ENCODE results near the gene AFF3. TPM values are rescaled to one million over a fixed set of nuclear protein-coding genes. Genes with fewer than 3 reads are reported as not detected.

Gene AFF3
- total RNA-seq, 1 donor from 2014 or later = 44.6 TPM

GRCh38 chr2:100045000-100045399, 97.4 kb downstream of the AFF3 start:
- Histone ChIP-seq H3K4me1 (no peaks in the 10 kb centered on the region), H3K36me3 (no peaks in the 10 kb centered on the region), H3K9me3 (no peaks in the 10 kb centered on the region), H3K27ac (no peak overlapping the region), H3K27me3 (no peaks in the 10 kb centered on the region), H3K4me3 (no peak overlapping the region)
- intact Hi-C loops (cut with DNase I) = no loop called here
- TF ChIP-seq, protein P1, sequence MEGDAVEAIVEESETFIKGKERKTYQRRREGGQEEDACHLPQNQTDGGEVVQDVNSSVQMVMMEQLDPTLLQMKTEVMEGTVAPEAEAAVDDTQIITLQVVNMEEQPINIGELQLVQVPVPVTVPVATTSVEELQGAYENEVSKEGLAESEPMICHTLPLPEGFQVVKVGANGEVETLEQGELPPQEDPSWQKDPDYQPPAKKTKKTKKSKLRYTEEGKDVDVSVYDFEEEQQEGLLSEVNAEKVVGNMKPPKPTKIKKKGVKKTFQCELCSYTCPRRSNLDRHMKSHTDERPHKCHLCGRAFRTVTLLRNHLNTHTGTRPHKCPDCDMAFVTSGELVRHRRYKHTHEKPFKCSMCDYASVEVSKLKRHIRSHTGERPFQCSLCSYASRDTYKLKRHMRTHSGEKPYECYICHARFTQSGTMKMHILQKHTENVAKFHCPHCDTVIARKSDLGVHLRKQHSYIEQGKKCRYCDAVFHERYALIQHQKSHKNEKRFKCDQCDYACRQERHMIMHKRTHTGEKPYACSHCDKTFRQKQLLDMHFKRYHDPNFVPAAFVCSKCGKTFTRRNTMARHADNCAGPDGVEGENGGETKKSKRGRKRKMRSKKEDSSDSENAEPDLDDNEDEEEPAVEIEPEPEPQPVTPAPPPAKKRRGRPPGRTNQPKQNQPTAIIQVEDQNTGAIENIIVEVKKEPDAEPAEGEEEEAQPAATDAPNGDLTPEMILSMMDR (IDR thresholded peaks at IDR 0.05) = no peak
- DNase-seq = no peak
- no peak for ATAC-seq

DNA sequence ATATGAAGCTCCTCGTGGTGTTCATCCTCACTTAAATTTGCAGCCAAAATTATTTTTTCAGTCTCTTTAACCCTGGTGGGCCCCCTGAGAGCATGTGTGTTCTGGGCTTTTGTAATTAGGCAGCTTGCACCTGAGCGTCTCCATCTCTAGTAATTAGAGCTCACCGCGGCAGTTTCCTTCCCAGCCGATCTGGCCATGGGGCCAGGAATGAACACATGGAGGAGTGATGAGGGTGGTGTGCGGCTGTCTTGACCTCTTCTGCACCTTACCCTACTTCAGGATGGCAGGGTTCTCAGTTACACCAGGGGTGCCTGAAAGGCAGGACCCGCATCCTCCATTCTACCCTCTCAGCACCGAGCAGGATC, 98.5 kb downstream of the AFF3 start:
- TF ChIP-seq, protein P1 (IDR thresholded peaks at IDR 0.05) = no peak
- intact Hi-C loops (cut with DNase I) = no loop called here
- H3K4me1 ChIP-seq = no peaks in the 10 kb centered on the region
- no peaks in the 10 kb centered on the region for H3K9me3 ChIP-seq
- no peak overlapping the region for H3K27ac ChIP-seq
- H3K36me3 ChIP-seq = no peaks in the 10 kb centered on the region
- H3K4me3 ChIP-seq = no peak overlapping the region
- no peak for ATAC-seq
- no peaks in the 10 kb centered on the region for H3K27me3 ChIP-seq
- DNase-seq = no peak

DNA sequence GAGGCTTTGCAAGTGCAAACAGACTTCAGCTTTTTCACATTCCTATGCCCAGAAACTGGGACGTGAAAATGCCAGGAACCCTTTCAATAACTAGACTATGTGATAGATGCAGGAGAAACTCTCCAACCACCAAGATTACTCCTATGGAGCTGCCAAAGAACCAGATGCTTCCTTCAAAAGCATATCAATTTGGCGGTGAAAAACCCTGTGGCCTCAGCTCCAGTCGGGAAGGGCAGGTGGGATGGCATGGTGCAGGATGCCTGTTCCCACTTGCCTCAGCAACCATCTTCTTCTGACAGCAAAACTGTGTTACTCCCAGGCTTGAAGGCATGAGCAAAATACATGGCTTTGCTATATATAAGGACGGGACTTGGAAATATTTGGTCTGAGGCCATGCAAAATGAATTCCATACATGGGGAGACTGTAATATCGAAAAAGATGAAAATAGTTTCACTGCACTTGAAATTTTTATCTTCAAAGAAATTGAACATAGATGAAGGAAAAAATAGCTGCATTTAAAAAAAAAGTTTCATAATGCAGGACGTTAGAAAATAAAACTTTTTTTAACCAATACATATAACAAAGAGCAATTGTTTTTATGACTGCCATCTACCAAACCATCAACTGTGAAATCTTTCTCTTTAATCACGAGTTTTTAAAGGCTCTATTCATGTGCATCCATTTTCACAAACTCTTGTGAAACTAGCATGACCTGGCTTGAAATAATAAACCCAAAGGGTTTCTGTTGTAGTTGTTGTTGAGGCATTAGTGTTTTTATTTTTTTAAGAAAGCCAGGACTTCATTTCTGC, 99.1 kb downstream of the AFF3 start:
- no peaks in the 10 kb centered on the region for H3K9me3 ChIP-seq
- TF ChIP-seq, protein P1 (IDR thresholded peaks at IDR 0.05) = no peak
- H3K4me1 ChIP-seq = no peaks in the 10 kb centered on the region
- ATAC-seq = no peak
- H3K36me3 ChIP-seq = no peaks in the 10 kb centered on the region
- H3K4me3 ChIP-seq = no peak overlapping the region
- no peak overlapping the region for H3K27ac ChIP-seq
- no peak for DNase-seq
- no peaks in the 10 kb centered on the region for H3K27me3 ChIP-seq
- intact Hi-C loops (cut with DNase I) = no loop called here

DNA sequence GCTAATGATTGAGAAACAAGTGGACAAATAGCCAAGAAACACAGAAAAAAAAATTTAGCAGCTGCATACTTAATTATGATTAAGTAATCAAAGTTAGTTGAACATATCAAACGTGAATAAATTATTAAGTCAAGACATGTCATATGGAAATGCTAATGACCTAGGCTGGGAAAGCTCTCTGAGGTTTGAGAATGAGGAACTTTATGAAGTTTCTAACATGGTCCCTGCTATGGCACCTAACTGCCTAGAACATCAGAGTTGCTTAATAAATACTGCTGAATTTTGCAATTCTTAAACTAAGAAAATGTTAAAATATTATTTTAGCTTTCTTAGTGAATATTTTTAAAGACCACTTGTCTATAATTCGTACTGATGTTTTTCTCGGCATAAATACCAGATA, 99.8 kb downstream of the AFF3 start:
- no peaks in the 10 kb centered on the region for H3K36me3 ChIP-seq
- no peak overlapping the region for H3K4me3 ChIP-seq
- no peak for DNase-seq
- H3K27me3 ChIP-seq = no peaks in the 10 kb centered on the region
- no peaks in the 10 kb centered on the region for H3K4me1 ChIP-seq
- H3K9me3 ChIP-seq = no peaks in the 10 kb centered on the region
- ATAC-seq = no peak
- H3K27ac ChIP-seq = no peak overlapping the region
- intact Hi-C loops (cut with DNase I) = no loop called here
- TF ChIP-seq, protein P1 (IDR thresholded peaks at IDR 0.05) = no peak

DNA sequence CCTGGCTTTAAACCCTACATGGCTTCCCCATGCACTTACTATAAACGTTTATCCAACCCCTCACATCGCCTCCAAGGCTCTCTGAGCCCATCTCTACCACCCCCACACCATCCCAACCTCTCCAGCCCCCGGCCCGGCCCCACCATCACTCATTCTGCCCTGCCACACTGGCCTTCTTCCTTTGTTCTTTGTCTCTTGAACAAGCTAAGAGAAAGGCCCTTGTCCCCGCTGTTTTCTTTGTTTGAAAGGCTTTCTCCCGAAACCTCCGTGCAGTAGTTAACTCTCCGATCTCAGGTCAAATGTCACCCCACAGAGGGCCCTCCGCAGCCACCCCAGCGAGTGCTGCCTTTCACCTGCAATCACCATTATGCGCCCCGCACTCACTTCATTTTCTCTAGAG, 100.4 kb downstream of the AFF3 start:
- Histone ChIP-seq H3K9me3 (no peaks in the 10 kb centered on the region), H3K4me3 (no peak overlapping the region), H3K4me1 (no peaks in the 10 kb centered on the region), H3K27ac (no peak overlapping the region), H3K36me3 (no peaks in the 10 kb centered on the region), H3K27me3 (no peaks in the 10 kb centered on the region)
- ATAC-seq (no peak), DNase-seq (no peak)
- intact Hi-C loops (cut with DNase I) = no loop called here
- TF ChIP-seq, protein P1 (IDR thresholded peaks at IDR 0.05) = no peak
